IPS DF 4.7 (cell line): ENCODE measurements around the gene ALOX15B.
"Not testable (repeated sequence)": the region's sequence is repeated elsewhere in the genome, so short reads cannot be mapped to it uniquely, and the experiment has no call there.

Source experiments
- DNase-seq: peaks from one replicate; pipeline ENCODE4 v3.0.0-alpha.2; 2013; ENCODE audit warnings: low spot score; ENCODE audit errors: extremely low read depth

ALOX15B gene

DNA sequence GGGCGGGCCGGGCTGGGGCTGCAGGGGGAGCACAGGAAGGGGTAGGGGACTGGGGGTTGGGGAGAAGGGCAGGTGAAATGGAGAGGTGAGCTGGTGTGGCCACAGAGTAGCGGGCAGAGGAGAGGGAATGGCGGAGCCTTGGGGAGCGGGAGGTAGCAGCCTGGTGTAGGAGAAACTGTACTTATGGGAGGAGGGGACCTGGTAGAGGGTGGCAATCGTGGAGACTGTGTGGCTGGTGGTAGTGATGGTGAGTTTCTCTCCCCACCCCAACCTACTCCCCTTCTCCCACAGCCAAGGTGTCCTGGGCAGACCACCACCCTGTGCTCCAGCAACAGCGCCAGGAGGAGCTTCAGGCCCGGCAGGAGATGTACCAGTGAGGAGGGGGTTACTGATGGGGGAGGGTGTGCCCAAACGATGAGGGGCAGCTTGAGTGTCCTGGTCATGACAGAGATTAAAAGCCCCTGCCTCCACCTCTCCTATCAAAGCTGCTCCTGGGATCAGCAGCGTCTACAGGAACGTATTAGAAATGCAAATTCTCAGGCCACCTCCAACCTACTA is 831 bp downstream of the ALOX15B start:
- DNase-seq = no peak

DNA sequence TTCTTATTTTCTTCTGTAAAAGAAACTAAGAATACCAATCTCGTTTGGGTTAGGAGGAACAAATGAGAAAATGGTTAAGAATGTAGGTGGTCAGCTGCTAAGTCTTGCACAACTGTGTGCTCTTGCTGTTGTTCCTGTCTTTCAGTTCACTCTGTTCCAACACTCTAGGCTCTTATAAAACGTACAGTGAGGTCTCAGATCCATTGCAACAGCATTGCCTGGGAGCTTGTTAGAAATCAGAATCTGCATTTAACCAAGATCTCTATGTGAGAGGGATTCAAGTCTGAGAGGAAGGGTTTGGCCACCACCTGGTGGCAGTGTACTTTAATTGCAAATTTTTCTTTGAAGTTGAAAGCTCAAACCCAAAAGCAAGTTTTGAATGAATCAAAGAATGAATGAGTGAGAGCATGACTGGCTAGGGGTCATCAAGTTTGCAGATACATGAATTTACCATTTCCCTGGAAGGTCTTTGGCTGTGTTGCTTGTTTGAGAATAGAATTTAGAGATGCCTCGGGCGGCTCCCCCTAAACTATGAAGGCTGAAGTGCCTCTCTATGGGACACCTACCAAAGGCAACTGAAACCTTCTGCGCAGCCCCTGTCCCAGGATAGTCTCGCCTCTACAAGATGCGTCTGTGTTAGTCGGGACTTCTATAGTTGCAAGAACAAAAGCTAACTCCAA is 2.5 kb downstream of the ALOX15B start:
- DNase-seq = no peak

DNA sequence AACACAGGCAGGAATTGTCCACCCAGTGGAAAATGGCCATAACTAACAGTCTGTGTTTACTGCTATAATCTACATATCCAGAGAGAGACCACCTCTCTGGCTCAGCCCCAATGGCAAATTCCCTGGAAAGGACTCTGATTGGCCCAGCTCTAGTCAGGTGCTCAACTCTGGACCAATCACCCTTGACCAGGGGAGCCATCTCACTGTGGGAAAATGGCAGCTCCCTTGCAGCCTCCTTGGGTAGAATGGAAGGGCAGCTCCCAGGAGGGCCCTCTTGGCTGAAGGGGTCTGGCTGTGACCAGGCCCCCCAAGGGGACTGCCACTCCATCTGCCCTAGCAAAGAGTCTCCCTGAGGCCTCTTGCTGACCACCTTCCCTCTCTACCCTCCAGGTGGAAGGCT is 3.1 kb downstream of the ALOX15B start:
- DNase-seq = no peak

- DNase-seq = no peak
These were observed 6.3 kb downstream of the ALOX15B start for GRCh38 chr17:8044819-8045810.

DNA sequence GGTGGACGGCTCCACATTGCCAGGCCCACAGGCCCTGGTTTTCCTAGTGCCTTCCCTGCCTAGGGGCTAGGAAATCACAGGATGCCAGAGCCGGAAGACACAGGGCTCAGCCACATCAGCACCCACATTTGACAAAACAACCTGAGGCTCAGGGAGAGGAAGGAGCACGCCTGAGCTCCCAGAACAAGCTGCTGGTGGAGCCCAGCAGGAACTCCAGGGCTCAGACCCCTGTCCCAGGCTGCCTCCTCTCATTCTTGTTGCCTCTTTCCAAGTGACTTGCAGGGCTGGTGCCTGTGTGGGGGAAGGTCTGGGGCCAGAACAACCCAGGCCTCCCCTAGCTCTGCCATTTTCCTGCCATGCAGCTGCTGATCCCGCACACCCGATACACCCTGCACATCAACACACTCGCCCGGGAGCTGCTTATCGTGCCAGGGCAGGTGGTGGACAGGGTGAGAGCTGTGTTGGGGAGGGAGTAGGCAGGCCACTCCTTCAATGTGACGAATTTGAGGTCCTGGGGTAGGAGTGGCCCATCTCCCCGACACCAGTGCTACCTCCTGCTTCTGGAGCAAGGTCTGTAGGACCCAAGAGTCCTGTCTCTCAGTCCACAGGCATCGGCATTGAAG is 7.6 kb downstream of the ALOX15B start:
- no peak for DNase-seq

DNA sequence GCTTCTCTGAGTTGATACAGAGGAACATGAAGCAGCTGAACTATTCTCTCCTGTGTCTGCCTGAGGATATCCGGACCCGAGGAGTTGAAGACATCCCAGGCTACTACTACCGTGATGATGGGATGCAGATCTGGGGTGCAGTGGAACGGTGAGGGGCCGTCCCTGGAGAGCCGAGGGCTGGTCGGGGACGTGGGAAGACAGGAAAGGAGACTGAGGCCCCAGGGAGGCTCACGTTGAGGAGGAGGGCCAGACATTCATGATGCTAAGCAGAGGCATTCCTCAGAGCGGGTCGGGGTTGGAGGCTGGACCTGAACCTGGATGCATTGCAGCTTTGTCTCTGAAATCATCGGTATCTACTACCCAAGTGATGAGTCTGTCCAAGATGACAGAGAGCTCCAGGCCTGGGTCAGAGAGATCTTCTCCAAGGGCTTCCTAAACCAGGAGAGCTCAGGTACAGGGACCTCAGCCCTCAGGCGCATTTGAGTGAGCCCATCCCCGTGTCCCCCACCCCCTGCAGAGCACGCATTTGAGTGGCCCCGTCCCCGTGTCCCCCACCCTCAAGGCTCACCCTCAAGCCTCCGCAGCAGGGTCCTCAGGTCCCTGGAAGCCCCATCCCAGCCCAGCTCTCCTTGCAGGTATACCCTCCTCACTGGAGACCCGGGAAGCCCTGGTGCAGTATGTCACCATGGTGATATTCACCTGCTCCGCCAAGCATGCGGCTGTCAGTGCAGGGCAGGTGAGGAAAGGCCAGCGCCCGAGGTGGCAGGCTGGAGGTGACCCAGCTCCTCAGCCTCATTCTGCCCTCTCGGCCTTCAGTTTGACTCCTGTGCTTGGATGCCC is 8.3 kb downstream of the ALOX15B start:
- DNase-seq = no peak

GRCh38 chr17:8047769-8048110 is 8.9 kb downstream of the ALOX15B start:
- DNase-seq = no peak

GRCh38 chr17:8048236-8048635 is 9.4 kb downstream of the ALOX15B start:
- DNase-seq = no peak

GRCh38 chr17:8048736-8049135 is 9.9 kb downstream of the ALOX15B start:
- no peak for DNase-seq

DNA sequence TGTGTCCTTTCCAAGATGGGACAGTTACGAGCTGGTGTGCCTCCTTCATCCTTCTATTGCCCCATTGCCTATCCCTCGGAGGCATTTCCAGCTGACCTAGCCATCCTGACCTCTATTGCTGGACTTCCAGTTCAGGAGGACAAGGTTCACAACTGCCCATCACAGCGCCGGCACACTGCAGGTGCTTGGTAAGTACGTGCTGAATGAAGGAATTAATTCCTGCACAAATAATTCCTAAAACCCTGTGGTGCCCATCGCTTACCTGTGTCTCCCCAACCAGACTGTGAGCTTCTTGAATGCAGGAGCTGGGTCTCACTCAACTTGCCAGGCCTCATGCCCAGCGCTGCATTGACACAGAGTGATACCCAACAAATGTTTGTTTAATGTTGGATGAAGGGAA is 13.0 kb downstream of the ALOX15B start:
- DNase-seq = no peak

GRCh38 chr17:8052256-8053252 is 13.7 kb downstream of the ALOX15B start:
- no peak for DNase-seq

GRCh38 chr17:8053600-8053999 is 14.7 kb downstream of the ALOX15B start:
- no peak for DNase-seq

- no peak for DNase-seq
These were observed 17.0 kb downstream of the ALOX15B start for GRCh38 chr17:8055851-8056231.

DNA sequence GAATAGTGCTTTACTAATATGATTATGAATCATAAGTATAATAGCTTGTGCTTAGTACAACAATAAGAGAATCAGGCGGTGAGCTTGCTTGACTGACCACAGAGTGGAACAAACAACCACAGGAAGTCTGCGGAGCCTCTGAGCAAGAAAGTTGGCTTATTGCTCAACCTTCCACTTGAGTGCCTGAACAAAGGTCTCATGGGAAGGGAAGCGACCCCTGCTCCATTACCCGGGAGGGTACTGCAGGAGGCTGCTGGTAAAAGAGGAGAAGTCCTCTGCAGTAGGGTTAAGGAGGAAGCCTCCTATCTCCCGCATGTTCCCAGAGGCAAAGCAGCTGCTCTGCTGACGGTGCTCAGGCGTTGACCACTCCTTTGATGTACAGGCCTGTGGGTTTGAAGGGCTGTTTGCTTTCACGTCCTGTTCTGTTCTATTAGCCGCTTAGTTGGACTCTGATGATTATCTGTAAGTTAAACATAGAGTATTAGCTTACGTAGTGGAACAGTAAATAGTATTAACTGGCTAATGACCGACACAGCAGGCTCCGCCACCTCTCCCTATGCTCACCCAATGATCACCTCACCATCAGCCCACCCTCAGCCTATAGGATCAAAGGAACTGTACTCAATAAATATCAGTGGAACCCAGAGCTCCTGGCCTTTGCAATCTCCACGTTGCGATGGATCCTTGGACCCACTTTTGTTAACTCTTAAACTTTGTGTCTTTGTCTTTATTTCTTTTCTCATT is 17.5 kb downstream of the ALOX15B start:
- no peak for DNase-seq

- no peak for DNase-seq
These were observed 18.2 kb downstream of the ALOX15B start for GRCh38 chr17:8056976-8057625.

- peak; percentile 82 for DNase-seq
These were observed 18.8 kb downstream of the ALOX15B start for GRCh38 chr17:8057691-8058114.

- DNase-seq = no peak
These were observed 20.3 kb downstream of the ALOX15B start for GRCh38 chr17:8059131-8059530.

DNA sequence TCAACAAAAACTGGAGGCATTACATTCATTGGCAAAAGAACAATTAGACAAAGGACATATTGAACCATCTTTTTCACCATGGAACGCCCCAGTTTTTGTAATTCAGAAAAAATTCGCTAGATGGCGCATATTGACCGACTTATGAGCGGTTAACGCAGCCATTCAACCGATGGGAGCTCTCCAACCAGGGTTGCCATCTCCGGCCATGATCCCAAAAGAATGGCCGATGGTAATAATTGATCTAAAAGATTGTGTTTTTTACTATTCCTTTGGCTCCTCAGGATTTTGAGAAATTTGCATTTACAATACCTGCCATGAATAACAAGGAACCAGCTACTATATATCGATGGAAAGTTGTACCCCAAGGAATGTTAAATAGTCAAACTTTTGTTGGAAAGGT is 21.4 kb downstream of the ALOX15B start:
- no peak for DNase-seq

DNA sequence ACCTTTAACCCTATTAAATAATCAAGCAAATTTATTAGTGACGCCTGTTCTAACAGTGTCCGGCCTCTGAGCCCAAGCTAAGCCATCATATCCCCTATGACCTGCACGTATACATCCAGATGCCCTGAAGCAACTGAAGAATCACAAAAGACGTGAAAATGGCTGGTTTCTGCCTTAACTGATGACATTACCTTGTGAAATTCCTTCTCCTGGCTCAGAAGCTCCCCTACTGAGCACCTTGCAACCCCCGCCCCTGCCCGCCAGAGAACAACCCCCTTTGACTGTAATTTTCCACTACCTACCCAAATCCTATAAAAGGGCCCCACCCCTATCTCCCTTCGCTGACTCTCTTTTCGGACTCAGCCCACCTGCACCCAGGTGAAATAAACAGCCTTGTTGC is 23.0 kb downstream of the ALOX15B start:
- DNase-seq = not testable (repeated sequence)
